Breast epithelium (tissue), 4 donors: Measurements from ENCODE around the gene POGK. TPM values are rescaled to one million over a fixed set of nuclear protein-coding genes. Genes with fewer than 3 reads are reported as not detected.
"Not testable (repeated sequence)": the region's sequence is repeated elsewhere in the genome, so short reads cannot be mapped to it uniquely, and the experiment has no call there.

Experiments used
- DNase-seq, 2 donors: peaks; one replicate each; pipeline ENCODE4 v3.0.0-alpha.2; 2019; ENCODE audit warnings: low spot score in 2 of 2
- H3K27ac ChIP-seq, 2 donors: fragments of 200-600 bp; sonication (generic) in 1 of 2; one replicate each; pipeline ENCODE4 v1.5.1; 2016 to 2019; ENCODE audit warnings: mild to moderate bottlenecking in 1 of 2
- H3K27me3 ChIP-seq, 2 donors: fragments of 200-600 bp; sonication (generic) in 1 of 2; one replicate each; pipeline versions ENCODE4 v1.5.1 to v1.6.0; 2017 to 2019; ENCODE audit warnings: control low read depth in 1 of 2, mild to moderate bottlenecking in 1 of 2
- H3K36me3 ChIP-seq: fragments of 200-600 bp; one replicate; pipeline ENCODE4 v1.5.1; 2019
- H3K4me1 ChIP-seq, 2 donors: fragments of 200-600 bp; sonication (generic); one replicate each; pipeline ENCODE4 v1.5.1; 2016 to 2019; ENCODE audit warnings: control low read depth in 1 of 2
- H3K4me3 ChIP-seq, 3 donors: fragments of 200-600 bp; sonication (generic); 1 replicate in 2 of 3; 2 replicates in 1 of 3; pipeline ENCODE4 v1.5.1; 2016 to 2019; ENCODE audit warnings: mild to moderate bottlenecking in 3 of 3, moderate library complexity in 2 of 3
- H3K9me3 ChIP-seq, 2 donors: fragments of 200-600 bp; sonication (generic) in 1 of 2; one replicate each; pipeline ENCODE4 v1.5.1; 2016 to 2019; ENCODE audit warnings: control low read depth in 1 of 2
- CTCF ChIP-seq, 3 donors: fragments of 450-650 bp; IDR thresholded peaks; one replicate each; pipeline ENCODE4 v1.5.1; 2016 to 2017; ENCODE audit warnings: antibody characterized with exemption in 3 of 3, mild to moderate bottlenecking in 3 of 3, moderate library complexity in 3 of 3
- POLR2A ChIP-seq: fragments of 450-650 bp; IDR thresholded peaks from one replicate; pipeline ENCODE4 v1.6.1; 2016; ENCODE audit warnings: antibody characterized with exemption, mild to moderate bottlenecking, moderate library complexity
- POLR2AphosphoS5 ChIP-seq, 3 donors: sonication (generic); formaldehyde crosslinking; IDR thresholded peaks; one replicate each; pipeline ENCODE4 v1.6.1; 2017; ENCODE audit warnings: antibody characterized with exemption in 3 of 3
- intact Hi-C: fragments of 100-400 bp; cut with DNase I; formaldehyde crosslinking; loops from one replicate; pipeline ENCODE4 v1.15.1; 2023; ENCODE audit warnings: low total_unique reads
- total RNA-seq, 3 donors: library from RNA; depleted of rRNA; stranded (reverse); fragments of >200 nt; gene quantifications; one replicate each; pipeline ENCODE4 v1.1.0, GENCODE V29; 2016

Gene POGK
- total RNA-seq, 3 donors from 2014 or later, result 29.5 to 42.9 (median 29.8) TPM

DNA sequence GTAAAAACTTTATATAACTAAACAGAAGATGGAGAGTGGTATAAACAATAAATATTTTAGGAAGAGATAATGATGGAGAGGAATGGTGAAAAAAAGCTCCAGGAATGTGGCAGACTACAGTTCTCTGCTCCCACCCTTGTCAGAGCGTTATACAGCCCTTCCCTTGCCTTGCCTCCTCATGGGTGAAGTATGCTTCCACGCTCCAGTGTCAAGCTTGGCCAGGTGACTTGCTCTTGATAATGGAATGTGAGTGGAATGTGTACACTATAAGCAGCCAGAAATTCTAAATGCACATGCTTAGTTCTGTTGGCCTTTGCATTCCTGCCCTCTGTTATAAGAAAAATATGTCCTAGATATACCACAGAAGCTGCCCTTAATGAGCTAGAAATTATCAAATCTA, 24.7 kb upstream of the POGK start:
- H3K9me3 ChIP-seq, result peaks cover 3 to 10% of the 10 kb centered on the region in 2 donors
- intact Hi-C loops, result no loop called here
- no peak overlapping the region for H3K27ac ChIP-seq
- H3K27me3 ChIP-seq, result no peaks in the 10 kb centered on the region
- no peak for DNase-seq
- no peak overlapping the region for H3K4me3 ChIP-seq
- TF ChIP-seq POLR2A, result no peak
- TF ChIP-seq CTCF (IDR thresholded peaks at IDR 0.05), result no peak
- no peak for TF ChIP-seq POLR2AphosphoS5 (IDR thresholded peaks at IDR 0.05)
- H3K36me3 ChIP-seq, result no peaks in the 10 kb centered on the region
- H3K4me1 ChIP-seq, result no peaks in the 10 kb centered on the region

DNA sequence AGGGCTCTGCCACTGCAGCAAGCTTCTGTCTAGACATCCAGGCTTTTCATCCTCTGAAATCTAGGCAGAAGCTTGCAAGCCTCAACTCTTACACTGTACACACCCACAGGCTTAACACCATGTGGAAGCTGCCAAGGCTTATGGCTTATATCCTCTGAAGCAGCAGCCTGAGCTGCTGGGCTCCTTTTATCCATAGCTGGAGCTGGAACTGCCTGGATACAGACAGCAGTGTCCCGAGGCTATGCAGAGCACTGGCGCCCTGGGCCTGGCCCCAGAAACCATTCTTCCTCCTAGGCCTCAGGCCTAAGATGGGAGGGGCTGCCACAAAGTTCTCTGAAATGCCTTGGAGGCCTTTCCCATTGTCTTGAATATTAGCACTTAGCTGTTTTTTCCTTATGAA, 19.3 kb upstream of the POGK start:
- Histone ChIP-seq H3K27ac (no peak overlapping the region), H3K9me3 (peaks cover 9 to 23% of the 10 kb centered on the region in 2 donors), H3K36me3 (no peaks in the 10 kb centered on the region), H3K27me3 (no peaks in the 10 kb centered on the region), H3K4me1 (no peaks in the 10 kb centered on the region), H3K4me3 (no peak overlapping the region)
- no peak for TF ChIP-seq POLR2A
- TF ChIP-seq POLR2AphosphoS5 (IDR thresholded peaks at IDR 0.05), result no peak
- no peak for TF ChIP-seq CTCF (IDR thresholded peaks at IDR 0.05)
- intact Hi-C loops, result no loop called here
- DNase-seq, result no peak

DNA sequence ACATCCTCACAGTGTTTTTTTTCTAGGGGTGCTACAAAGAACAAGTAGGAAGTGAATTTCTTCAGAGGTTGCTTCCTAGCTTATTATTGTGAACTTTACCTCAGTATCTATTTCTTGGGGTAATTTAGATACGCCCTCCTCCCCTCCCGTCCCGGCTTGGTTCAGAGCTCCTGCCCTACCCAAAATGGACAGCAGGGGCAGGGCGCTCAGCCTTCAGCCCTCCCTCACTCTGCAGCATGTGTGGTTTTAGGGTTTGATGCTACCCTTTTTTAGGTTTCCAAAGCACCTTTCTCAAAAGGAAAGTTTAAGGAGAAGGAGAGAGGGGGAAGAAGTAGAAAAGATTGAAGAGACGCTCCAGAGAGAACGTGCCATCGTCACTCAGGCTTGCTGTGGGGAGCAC, 16.9 kb upstream of the POGK start:
- H3K4me3 ChIP-seq, result no peak overlapping the region
- H3K36me3 ChIP-seq, result no peaks in the 10 kb centered on the region
- no peak overlapping the region for H3K27ac ChIP-seq
- intact Hi-C loops, result no loop called here
- no peaks in the 10 kb centered on the region for H3K4me1 ChIP-seq
- TF ChIP-seq CTCF (IDR thresholded peaks at IDR 0.05) (no peak), POLR2AphosphoS5 (IDR thresholded peaks at IDR 0.05) (no peak), POLR2A (no peak)
- no peaks in the 10 kb centered on the region for H3K27me3 ChIP-seq
- peaks cover 9 to 19% of the 10 kb centered on the region in 2 donors for H3K9me3 ChIP-seq
- no peak for DNase-seq

GRCh38 chr1:166827426-166827825, 11.8 kb upstream of the POGK start:
- no peaks in the 10 kb centered on the region for H3K36me3 ChIP-seq
- peaks cover 17 to 21% of the 10 kb centered on the region in 2 donors for H3K9me3 ChIP-seq
- TF ChIP-seq CTCF (IDR thresholded peaks at IDR 0.05), result no peak
- no peak for TF ChIP-seq POLR2A
- no peak for TF ChIP-seq POLR2AphosphoS5 (IDR thresholded peaks at IDR 0.05)
- no peak overlapping the region for H3K27ac ChIP-seq
- intact Hi-C loops, result no loop called here
- DNase-seq, result no peak
- H3K4me1 ChIP-seq, result no peaks in the 10 kb centered on the region
- H3K4me3 ChIP-seq, result no peak overlapping the region
- no peaks in the 10 kb centered on the region for H3K27me3 ChIP-seq

- intact Hi-C loops, H3K27me3 ChIP-seq, H3K4me3 ChIP-seq, H3K4me1 ChIP-seq, DNase-seq, H3K36me3 ChIP-seq, H3K27ac ChIP-seq: not testable (repeated sequence)
- peaks cover 17 to 21% of the 10 kb centered on the region in 2 donors for H3K9me3 ChIP-seq
These were observed 9.5 kb upstream of the POGK start for GRCh38 chr1:166829762-166830161.

DNA sequence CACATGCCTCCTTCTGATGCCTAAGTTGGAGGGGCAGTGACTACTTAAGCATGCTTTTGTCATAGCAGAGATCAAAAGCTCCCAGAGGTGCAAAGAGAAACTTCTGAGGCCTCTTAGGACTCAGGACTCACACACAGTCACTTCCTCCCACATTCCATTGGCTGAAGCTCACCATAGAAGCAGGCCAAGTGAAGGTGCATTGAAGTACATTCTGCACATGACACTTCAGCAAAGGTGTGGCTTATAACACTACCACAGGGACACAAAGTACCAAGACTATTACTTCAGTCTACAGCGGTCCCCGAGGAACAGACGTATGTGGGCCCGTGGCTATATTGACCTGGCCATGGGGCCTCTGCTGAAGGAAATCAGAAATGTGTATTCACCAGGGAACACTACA, 2.5 kb upstream of the POGK start:
- H3K4me1 ChIP-seq, result peaks cover 3 to 7% of the 10 kb centered on the region in 2 donors
- no peak for DNase-seq
- no peaks in the 10 kb centered on the region for H3K9me3 ChIP-seq
- H3K27ac ChIP-seq, result no peak overlapping the region
- H3K36me3 ChIP-seq, result no peaks in the 10 kb centered on the region
- no peak for TF ChIP-seq CTCF (IDR thresholded peaks at IDR 0.05)
- TF ChIP-seq POLR2AphosphoS5 (IDR thresholded peaks at IDR 0.05), result no peak
- TF ChIP-seq POLR2A, result no peak
- no peak overlapping the region for H3K4me3 ChIP-seq
- intact Hi-C loops, result no loop called here
- no peaks in the 10 kb centered on the region for H3K27me3 ChIP-seq
